ENCODE measurements around the gene RSRC1.
"Not testable (repeated sequence)": the region's sequence is repeated elsewhere in the genome, so short reads cannot be mapped to it uniquely, and the experiment has no call there.

Gene RSRC1

DNA sequence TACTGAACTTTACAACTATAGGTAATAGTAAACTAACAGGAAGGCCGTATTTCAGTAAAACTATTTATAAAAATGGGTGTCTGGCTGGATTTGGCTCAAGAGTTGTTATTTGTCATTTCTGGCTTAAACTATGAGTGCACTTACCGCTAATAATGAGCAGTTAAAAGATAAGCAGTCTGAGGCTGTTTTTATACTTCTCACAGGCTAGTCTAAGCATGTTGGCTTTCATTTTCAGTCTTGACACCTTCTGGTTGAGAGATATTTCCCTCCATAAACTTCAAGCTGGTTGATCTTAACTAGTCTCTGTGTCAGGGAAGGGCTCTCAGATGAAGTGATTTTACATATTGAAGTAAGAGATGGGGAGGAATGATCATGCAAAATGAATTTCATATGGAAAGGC, 96.1 kb downstream of the RSRC1 start:
- no peak overlapping the region for H3K4me3 ChIP-seq (ENCODE audit: low read depth, low read length)
- H3K4me1 ChIP-seq (ENCODE audit: control insufficient read depth, insufficient read depth, low read length) = no peaks in the 10 kb centered on the region
- H3K36me3 ChIP-seq (ENCODE audit: control insufficient read depth, insufficient read depth, low read length) = no peaks in the 10 kb centered on the region
- no peaks in the 10 kb centered on the region for H3K27me3 ChIP-seq (ENCODE audit: control insufficient read depth, insufficient read depth, low read length)
- H3K9ac ChIP-seq (ENCODE audit: low read depth, low read length) = no peak overlapping the region
- H3K9me3 ChIP-seq (ENCODE audit: control insufficient read depth, insufficient read depth, low read length) = no peaks in the 10 kb centered on the region

DNA sequence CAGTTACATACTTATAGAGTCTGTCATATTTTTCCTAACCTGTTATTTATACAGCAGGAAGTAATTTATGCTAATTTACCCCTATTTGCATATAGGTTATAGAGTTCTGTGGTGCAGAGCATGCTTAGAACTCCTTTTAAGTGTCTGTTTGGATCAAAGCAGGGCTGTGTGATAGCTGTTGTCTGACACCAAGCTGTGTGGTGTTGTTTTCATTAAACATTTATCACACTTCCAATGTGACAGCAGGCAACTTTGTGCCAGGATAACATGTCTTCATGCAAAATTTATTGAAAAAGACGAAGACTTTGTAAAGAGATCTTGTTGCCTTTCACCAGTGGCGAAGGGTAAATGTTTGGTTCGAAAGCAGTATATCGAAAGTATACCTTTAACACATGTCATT, 100.2 kb downstream of the RSRC1 start:
- Histone ChIP-seq H3K27me3 (ENCODE audit: control insufficient read depth, insufficient read depth, low read length) (no peaks in the 10 kb centered on the region), H3K9me3 (ENCODE audit: control insufficient read depth, insufficient read depth, low read length) (no peaks in the 10 kb centered on the region), H3K4me3 (ENCODE audit: low read depth, low read length) (no peak overlapping the region), H3K4me1 (ENCODE audit: control insufficient read depth, insufficient read depth, low read length) (no peaks in the 10 kb centered on the region), H3K36me3 (ENCODE audit: control insufficient read depth, insufficient read depth, low read length) (no peaks in the 10 kb centered on the region), H3K9ac (ENCODE audit: low read depth, low read length) (no peak overlapping the region)

DNA sequence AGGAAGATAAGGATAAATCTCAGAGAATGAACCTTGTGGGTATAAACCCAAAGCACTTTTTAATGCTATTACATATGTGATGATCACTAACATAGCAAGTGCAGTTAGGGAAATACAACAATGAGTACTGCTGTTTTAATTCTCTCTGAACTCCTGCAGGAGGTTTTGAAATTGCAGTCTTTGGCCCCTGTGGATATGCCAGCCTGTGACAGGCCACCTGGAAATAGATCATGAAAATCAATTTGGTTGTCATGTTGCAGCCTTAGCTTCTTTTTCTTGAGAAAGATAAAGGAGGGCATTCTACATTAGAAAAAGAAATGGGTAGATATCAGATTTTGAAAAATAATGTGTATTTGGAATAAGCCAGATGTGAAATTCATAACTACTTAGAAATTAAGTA, 103.6 kb downstream of the RSRC1 start:
- no peaks in the 10 kb centered on the region for H3K36me3 ChIP-seq (ENCODE audit: control insufficient read depth, insufficient read depth, low read length)
- H3K27me3 ChIP-seq (ENCODE audit: control insufficient read depth, insufficient read depth, low read length) = no peaks in the 10 kb centered on the region
- no peak overlapping the region for H3K4me3 ChIP-seq (ENCODE audit: low read depth, low read length)
- no peaks in the 10 kb centered on the region for H3K9me3 ChIP-seq (ENCODE audit: control insufficient read depth, insufficient read depth, low read length)
- no peak overlapping the region for H3K9ac ChIP-seq (ENCODE audit: low read depth, low read length)
- H3K4me1 ChIP-seq (ENCODE audit: control insufficient read depth, insufficient read depth, low read length) = no peaks in the 10 kb centered on the region

DNA sequence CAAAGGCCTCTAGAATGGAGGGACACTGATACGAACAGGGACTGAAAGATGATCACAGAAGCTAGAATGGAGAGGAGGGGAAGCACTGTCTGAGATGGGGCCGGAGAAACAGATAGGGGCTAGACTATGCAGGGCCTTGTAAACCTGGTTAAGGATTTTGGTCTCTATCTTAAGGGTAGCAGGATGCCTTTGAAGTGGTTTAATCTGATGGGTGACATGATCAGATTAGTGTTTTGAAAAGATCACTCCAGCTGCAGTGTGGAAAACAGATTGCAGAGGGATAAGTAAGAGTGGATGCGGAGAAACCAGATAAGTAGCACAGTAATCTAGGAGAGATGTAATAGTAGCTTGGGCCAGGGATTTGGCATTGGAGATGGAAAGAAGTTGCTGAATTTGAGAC, 108.1 kb downstream of the RSRC1 start:
- no peaks in the 10 kb centered on the region for H3K4me1 ChIP-seq (ENCODE audit: control insufficient read depth, insufficient read depth, low read length)
- H3K4me3 ChIP-seq (ENCODE audit: low read depth, low read length) = no peak overlapping the region
- no peaks in the 10 kb centered on the region for H3K27me3 ChIP-seq (ENCODE audit: control insufficient read depth, insufficient read depth, low read length)
- no peak overlapping the region for H3K9ac ChIP-seq (ENCODE audit: low read depth, low read length)
- no peaks in the 10 kb centered on the region for H3K9me3 ChIP-seq (ENCODE audit: control insufficient read depth, insufficient read depth, low read length)
- no peaks in the 10 kb centered on the region for H3K36me3 ChIP-seq (ENCODE audit: control insufficient read depth, insufficient read depth, low read length)

DNA sequence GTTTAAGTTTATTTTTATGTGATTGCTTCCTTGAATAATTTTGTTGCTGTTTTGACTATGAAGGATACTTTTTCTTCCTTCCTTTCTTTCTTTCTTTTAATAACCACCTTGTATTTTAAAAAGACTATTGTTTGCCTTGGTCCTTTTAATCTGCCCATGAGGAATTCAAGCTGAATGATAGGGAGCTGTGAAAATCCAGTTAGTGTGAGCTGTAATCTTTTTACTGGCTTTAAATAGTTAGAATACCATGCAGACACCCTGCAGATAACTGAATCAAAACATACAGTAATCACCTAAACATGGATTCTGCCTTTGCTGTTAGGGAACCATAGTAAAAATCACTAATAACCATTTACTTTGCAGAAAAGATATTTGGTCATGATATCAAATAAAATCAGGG, 110.7 kb downstream of the RSRC1 start:
- no peaks in the 10 kb centered on the region for H3K27me3 ChIP-seq (ENCODE audit: control insufficient read depth, insufficient read depth, low read length)
- no peak overlapping the region for H3K9ac ChIP-seq (ENCODE audit: low read depth, low read length)
- no peaks in the 10 kb centered on the region for H3K36me3 ChIP-seq (ENCODE audit: control insufficient read depth, insufficient read depth, low read length)
- no peaks in the 10 kb centered on the region for H3K4me1 ChIP-seq (ENCODE audit: control insufficient read depth, insufficient read depth, low read length)
- H3K9me3 ChIP-seq (ENCODE audit: control insufficient read depth, insufficient read depth, low read length) = no peaks in the 10 kb centered on the region
- H3K4me3 ChIP-seq (ENCODE audit: low read depth, low read length) = no peak overlapping the region

DNA sequence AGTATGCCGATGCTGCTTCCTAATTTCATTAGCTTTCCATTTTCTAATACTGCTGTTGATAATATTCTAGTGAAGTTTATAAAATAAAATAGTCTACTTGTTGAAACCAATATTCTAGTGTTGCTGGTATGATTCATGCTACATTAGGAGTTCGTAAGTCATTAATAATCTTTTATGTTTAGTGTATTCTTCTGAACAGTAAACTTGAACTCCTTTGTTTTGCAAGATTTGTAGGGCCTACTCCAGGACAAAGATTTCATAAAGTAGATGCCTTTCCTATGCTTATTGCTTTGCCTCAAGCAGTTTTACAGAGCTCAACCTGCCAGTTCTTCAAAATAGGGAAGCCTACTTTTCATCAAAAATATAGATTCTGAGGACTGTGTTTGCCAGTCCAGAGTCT, 111.5 kb downstream of the RSRC1 start:
- Histone ChIP-seq H3K36me3 (ENCODE audit: control insufficient read depth, insufficient read depth, low read length) (no peaks in the 10 kb centered on the region), H3K27me3 (ENCODE audit: control insufficient read depth, insufficient read depth, low read length) (no peaks in the 10 kb centered on the region), H3K4me1 (ENCODE audit: control insufficient read depth, insufficient read depth, low read length) (no peaks in the 10 kb centered on the region), H3K9me3 (ENCODE audit: control insufficient read depth, insufficient read depth, low read length) (no peaks in the 10 kb centered on the region), H3K4me3 (ENCODE audit: low read depth, low read length) (no peak overlapping the region), H3K9ac (ENCODE audit: low read depth, low read length) (no peak overlapping the region)

DNA sequence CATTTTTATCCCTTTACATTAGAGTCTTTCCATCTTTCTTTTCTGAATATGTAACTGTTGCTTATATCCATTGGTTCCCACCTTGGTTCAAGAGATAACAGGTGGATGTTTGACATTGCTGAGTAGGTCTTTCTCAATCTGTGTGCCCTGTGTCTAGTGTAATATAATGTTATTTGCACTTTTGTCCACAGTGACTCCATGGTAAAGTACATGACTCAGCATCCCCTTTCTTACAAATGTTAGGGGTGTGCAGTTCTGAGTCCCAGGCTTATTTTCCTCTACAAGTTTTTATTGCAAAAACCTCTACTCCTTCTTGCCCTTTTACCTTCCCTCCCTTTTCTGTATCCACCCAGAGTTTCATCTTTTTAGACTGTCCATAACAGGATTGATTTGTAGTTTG, 116.5 kb downstream of the RSRC1 start:
- Histone ChIP-seq H3K36me3 (ENCODE audit: control insufficient read depth, insufficient read depth, low read length) (no peaks in the 10 kb centered on the region), H3K4me3 (ENCODE audit: low read depth, low read length) (no peak overlapping the region), H3K4me1 (ENCODE audit: control insufficient read depth, insufficient read depth, low read length) (no peaks in the 10 kb centered on the region), H3K9ac (ENCODE audit: low read depth, low read length) (no peak overlapping the region), H3K9me3 (ENCODE audit: control insufficient read depth, insufficient read depth, low read length) (no peaks in the 10 kb centered on the region), H3K27me3 (ENCODE audit: control insufficient read depth, insufficient read depth, low read length) (no peaks in the 10 kb centered on the region)

DNA sequence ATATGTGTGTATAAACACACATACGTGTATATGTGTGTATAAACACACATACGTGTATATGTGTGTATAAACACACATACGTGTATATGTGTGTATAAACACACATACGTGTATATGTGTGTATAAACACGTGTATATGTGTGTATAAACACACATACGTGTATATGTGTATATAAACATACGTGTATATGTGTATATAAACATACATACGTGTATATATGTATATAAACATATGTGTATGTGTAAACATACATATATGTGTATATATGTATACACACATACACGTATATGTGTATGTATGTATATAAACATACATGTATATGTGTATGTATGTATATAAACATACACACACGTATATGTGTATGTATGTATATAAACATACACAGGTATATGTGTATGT, 119.1 kb downstream of the RSRC1 start:
- H3K4me3 ChIP-seq (ENCODE audit: low read depth, low read length); H3K36me3 ChIP-seq (ENCODE audit: control insufficient read depth, insufficient read depth, low read length); H3K9ac ChIP-seq (ENCODE audit: low read depth, low read length); H3K4me1 ChIP-seq (ENCODE audit: control insufficient read depth, insufficient read depth, low read length); H3K27me3 ChIP-seq (ENCODE audit: control insufficient read depth, insufficient read depth, low read length); H3K9me3 ChIP-seq (ENCODE audit: control insufficient read depth, insufficient read depth, low read length): not testable (repeated sequence)

DNA sequence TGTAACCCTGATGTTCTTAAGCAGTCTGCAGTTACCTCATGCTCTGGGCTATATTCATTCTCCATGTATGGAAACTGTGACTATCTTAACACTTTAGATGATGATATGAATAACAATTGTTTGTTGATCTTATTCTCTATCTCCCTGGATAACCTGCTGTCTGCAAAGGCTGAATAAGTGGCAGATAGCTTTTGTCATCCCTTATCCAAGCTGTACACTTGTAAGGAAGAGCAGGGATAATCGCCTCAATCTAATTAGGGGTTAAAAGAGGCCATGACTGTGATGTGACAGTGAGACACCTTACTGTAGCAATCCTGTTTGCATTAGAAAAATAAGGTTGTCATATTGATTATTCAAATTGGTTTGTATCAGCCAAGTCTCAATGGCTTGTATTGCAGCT, 123.9 kb downstream of the RSRC1 start:
- H3K36me3 ChIP-seq (ENCODE audit: control insufficient read depth, insufficient read depth, low read length) = no peaks in the 10 kb centered on the region
- no peak overlapping the region for H3K4me3 ChIP-seq (ENCODE audit: low read depth, low read length)
- no peaks in the 10 kb centered on the region for H3K4me1 ChIP-seq (ENCODE audit: control insufficient read depth, insufficient read depth, low read length)
- no peaks in the 10 kb centered on the region for H3K9me3 ChIP-seq (ENCODE audit: control insufficient read depth, insufficient read depth, low read length)
- no peaks in the 10 kb centered on the region for H3K27me3 ChIP-seq (ENCODE audit: control insufficient read depth, insufficient read depth, low read length)
- H3K9ac ChIP-seq (ENCODE audit: low read depth, low read length) = no peak overlapping the region

DNA sequence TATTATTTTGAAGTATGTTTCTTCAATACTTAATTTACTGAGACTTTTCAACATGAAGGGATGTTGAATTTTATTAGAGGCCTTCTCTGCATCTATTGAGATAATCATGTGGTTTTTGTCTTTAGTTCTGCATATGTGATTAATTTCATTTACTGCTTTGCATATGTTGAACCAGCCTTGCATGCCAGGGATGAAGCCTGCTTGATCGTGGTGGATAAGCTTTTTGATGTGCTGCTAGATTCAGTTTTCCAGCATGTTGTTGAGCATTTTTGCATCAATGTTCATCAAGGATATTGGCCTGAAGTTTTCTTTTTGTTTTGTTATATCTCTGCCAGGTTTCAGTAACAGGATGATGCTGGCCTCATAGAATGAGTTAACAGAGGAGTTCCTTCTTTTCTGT, 134.4 kb downstream of the RSRC1 start:
- no peaks in the 10 kb centered on the region for H3K27me3 ChIP-seq (ENCODE audit: control insufficient read depth, insufficient read depth, low read length)
- peaks cover 5% of the 10 kb centered on the region for H3K4me1 ChIP-seq (ENCODE audit: control insufficient read depth, insufficient read depth, low read length)
- no peak overlapping the region for H3K4me3 ChIP-seq (ENCODE audit: low read depth, low read length)
- no peaks in the 10 kb centered on the region for H3K36me3 ChIP-seq (ENCODE audit: control insufficient read depth, insufficient read depth, low read length)
- H3K9ac ChIP-seq (ENCODE audit: low read depth, low read length) = no peak overlapping the region
- no peaks in the 10 kb centered on the region for H3K9me3 ChIP-seq (ENCODE audit: control insufficient read depth, insufficient read depth, low read length)

DNA sequence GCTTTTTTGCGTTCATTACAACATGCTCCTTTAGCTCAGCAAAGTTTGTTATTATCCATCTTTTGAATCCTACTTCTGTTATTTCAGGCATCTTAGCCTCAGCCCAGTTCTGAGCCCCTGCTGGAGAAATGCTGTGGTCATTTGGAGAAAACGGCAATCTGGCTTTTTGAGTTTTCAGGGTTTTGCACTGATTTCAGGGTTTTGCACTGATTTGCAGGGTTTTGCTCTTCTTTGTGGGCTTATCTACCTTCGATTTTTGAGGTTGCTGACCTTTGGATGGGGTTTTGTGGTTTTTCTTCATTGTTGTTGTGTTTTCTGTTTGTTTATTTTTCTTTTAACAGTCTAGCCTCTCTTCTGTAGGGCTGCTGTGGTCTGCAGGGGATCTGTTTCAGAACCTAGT, 137.4 kb downstream of the RSRC1 start:
- Histone ChIP-seq H3K9me3 (ENCODE audit: control insufficient read depth, insufficient read depth, low read length) (no peaks in the 10 kb centered on the region), H3K9ac (ENCODE audit: low read depth, low read length) (no peak overlapping the region), H3K27me3 (ENCODE audit: control insufficient read depth, insufficient read depth, low read length) (no peaks in the 10 kb centered on the region), H3K36me3 (ENCODE audit: control insufficient read depth, insufficient read depth, low read length) (no peaks in the 10 kb centered on the region), H3K4me3 (ENCODE audit: low read depth, low read length) (no peak overlapping the region), H3K4me1 (ENCODE audit: control insufficient read depth, insufficient read depth, low read length) (peaks cover 5% of the 10 kb centered on the region)

DNA sequence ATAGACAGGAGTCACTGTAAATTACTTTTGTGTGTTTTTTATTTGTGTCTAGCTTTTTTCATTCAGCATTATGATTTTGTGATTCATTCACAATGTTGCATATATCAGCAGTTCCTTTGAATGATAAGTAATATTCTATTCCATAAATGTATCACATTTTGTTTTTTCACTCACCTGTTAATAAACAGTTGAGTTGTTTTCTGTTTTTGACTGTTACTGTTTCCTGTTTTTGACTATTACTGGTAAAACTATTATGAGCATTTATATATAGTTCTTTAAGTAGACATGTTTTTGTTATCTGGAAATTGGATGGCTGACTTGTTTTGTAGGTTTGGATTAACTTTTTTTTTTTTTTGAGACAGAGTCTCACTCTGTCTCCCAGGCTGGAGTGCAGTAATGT, 138.4 kb downstream of the RSRC1 start:
- H3K9ac ChIP-seq (ENCODE audit: low read depth, low read length) = no peak overlapping the region
- H3K36me3 ChIP-seq (ENCODE audit: control insufficient read depth, insufficient read depth, low read length) = no peaks in the 10 kb centered on the region
- H3K9me3 ChIP-seq (ENCODE audit: control insufficient read depth, insufficient read depth, low read length) = no peaks in the 10 kb centered on the region
- peaks cover 5% of the 10 kb centered on the region for H3K4me1 ChIP-seq (ENCODE audit: control insufficient read depth, insufficient read depth, low read length)
- H3K4me3 ChIP-seq (ENCODE audit: low read depth, low read length) = no peak overlapping the region
- no peaks in the 10 kb centered on the region for H3K27me3 ChIP-seq (ENCODE audit: control insufficient read depth, insufficient read depth, low read length)

DNA sequence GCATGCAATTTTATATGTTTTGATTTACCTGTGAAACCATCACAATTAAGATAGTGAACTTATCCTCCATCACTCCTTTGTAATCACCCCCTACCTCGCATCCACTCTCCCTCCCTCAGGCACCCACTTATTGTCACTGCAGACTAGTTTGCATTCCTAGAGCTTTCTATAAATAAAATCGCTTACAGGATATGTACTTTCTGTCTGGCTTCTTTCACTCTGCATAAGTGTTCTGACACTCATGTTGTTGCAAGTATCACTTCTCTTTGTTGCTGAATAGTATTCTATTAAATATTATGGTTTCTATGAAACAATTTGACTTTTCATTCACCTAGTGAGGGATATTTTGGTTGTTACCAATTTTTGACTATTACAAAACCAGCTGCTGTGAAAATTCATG, 139.3 kb downstream of the RSRC1 start:
- H3K9ac ChIP-seq (ENCODE audit: low read depth, low read length) = no peak overlapping the region
- H3K36me3 ChIP-seq (ENCODE audit: control insufficient read depth, insufficient read depth, low read length) = no peaks in the 10 kb centered on the region
- peaks cover 5% of the 10 kb centered on the region for H3K4me1 ChIP-seq (ENCODE audit: control insufficient read depth, insufficient read depth, low read length)
- H3K4me3 ChIP-seq (ENCODE audit: low read depth, low read length) = no peak overlapping the region
- no peaks in the 10 kb centered on the region for H3K9me3 ChIP-seq (ENCODE audit: control insufficient read depth, insufficient read depth, low read length)
- H3K27me3 ChIP-seq (ENCODE audit: control insufficient read depth, insufficient read depth, low read length) = no peaks in the 10 kb centered on the region

Measured in iPS-15b (cell line).